H1 (cell line): ENCODE results near the gene TAF7L. TPM values are rescaled to one million over a fixed set of nuclear protein-coding genes. Genes with fewer than 3 reads are reported as not detected.

Source experiments
- CTCF ChIA-PET: fragments of 300-600 bp; sonication (Branson Sonifier 250); formaldehyde crosslinking; loops from one replicate; lab custom pipeline; 2021; ENCODE audit not compliant: partially characterized antibody; lab: Charles Lee
- POLR2A ChIA-PET: fragments of 300-600 bp; sonication (Branson Sonifier 250); formaldehyde crosslinking; loops from one replicate; lab custom pipeline; 2021; ENCODE audit warnings: inconsistent platforms; ENCODE audit not compliant: partially characterized antibody; lab: Charles Lee
- DNase-seq, 2 experiments: peaks; one replicate each; pipeline versions ENCODE4 v3.0.0 to v3.0.0-alpha.2; 2010 to 2022; ENCODE audit warnings: low spot score in 2 of 2, low read depth in 1 of 2, mixed read lengths in 1 of 2
- FAIRE-seq: peaks from 2 replicates; lab custom pipeline; 2011; peaks lifted over from hg19 to GRCh38; lab: Jason Lieb, UNC
- H2AFZ ChIP-seq: 2 replicates; pipeline ENCODE4 v1.8.1; 2012; ENCODE audit warnings: low read length, inconsistent platforms
- H2AK5ac ChIP-seq: 2 replicates; pipeline ENCODE4 v1.6.1; 2013; ENCODE audit warnings: low read depth, low read length
- H2BK120ac ChIP-seq: replicated peaks from 2 replicates; pipeline ENCODE3; 2013; ENCODE audit warnings: low read depth, low read length, inconsistent platforms
- H2BK12ac ChIP-seq: 2 replicates; pipeline ENCODE4 v1.6.1; 2013; ENCODE audit warnings: low read depth, low read length
- H2BK15ac ChIP-seq: 2 replicates; pipeline ENCODE4 v1.6.1; 2013; ENCODE audit warnings: low read length
- H2BK20ac ChIP-seq: 2 replicates; pipeline ENCODE4 v1.6.1; 2013; ENCODE audit warnings: low read length
- H2BK5ac ChIP-seq: 2 replicates; pipeline ENCODE4 v1.6.1; 2013; ENCODE audit warnings: low read depth, low read length
- H3K14ac ChIP-seq: 2 replicates; pipeline ENCODE4 v1.6.1; 2013; ENCODE audit warnings: inconsistent platforms; ENCODE audit not compliant: insufficient read length
- H3K18ac ChIP-seq: 2 replicates; pipeline ENCODE4 v1.6.1; 2013; ENCODE audit warnings: low read length; ENCODE audit errors: extremely low read depth
- H3K23ac ChIP-seq: 2 replicates; pipeline ENCODE4 v1.6.1; 2013; ENCODE audit warnings: inconsistent platforms; ENCODE audit not compliant: insufficient read length
- H3K23me2 ChIP-seq: 2 replicates; pipeline ENCODE4 v1.6.1; 2013; ENCODE audit warnings: low read depth, low read length
- H3K27ac ChIP-seq: 2 replicates; pipeline ENCODE4 v1.6.1; 2011; ENCODE audit warnings: low read depth, low read length, inconsistent platforms
- H3K27me3 ChIP-seq, 4 experiments: replicated peaks in 1 of 4; 1 replicate in 1 of 4; 2 replicates in 3 of 4; pipeline versions ENCODE4 v1.6.1 to v1.8.1; 2011 to 2013; ENCODE audit warnings: low read length in 3 of 4, mild to moderate bottlenecking in 3 of 4, inconsistent platforms in 2 of 4, mixed read lengths in 2 of 4, moderate library complexity in 1 of 4; ENCODE audit not compliant: control insufficient read depth in 3 of 4, insufficient read depth in 3 of 4; ENCODE audit errors: extremely low read depth in 1 of 4
- H3K36me3 ChIP-seq, 4 experiments: 2 replicates each; pipeline versions ENCODE4 v1.6.1 to v1.8.1; 2011 to 2013; ENCODE audit warnings: mild to moderate bottlenecking in 4 of 4, low read length in 3 of 4, moderate library complexity in 2 of 4, control low read depth in 1 of 4, inconsistent platforms in 1 of 4; ENCODE audit not compliant: insufficient read depth in 4 of 4, control insufficient read depth in 2 of 4
- H3K4ac ChIP-seq: replicated peaks from 2 replicates; pipeline ENCODE3; 2013; ENCODE audit warnings: low read length, low read depth, mixed read lengths, inconsistent platforms; ENCODE audit not compliant: insufficient read length
- H3K4me1 ChIP-seq, 4 experiments: replicated peaks in 1 of 4; 1 replicate in 1 of 4; 2 replicates in 3 of 4; pipeline versions ENCODE4 v1.6.1 to v1.8.1; 2011 to 2013; ENCODE audit warnings: low read length in 3 of 4, inconsistent platforms in 2 of 4, mixed read lengths in 1 of 4; ENCODE audit not compliant: insufficient read depth in 4 of 4, control insufficient read depth in 3 of 4
- H3K4me2 ChIP-seq, 2 experiments: 2 replicates each; pipeline versions ENCODE4 v1.6.1 to v1.8.1; 2011 to 2013; ENCODE audit warnings: low read depth in 2 of 2, low read length in 2 of 2, control low read depth in 1 of 2, inconsistent platforms in 1 of 2, mild to moderate bottlenecking in 1 of 2; ENCODE audit not compliant: insufficient read depth in 1 of 2
- H3K4me3 ChIP-seq, 4 experiments: fragments of 200-600, 300-600 bp in 1 of 4; sonication (generic), shearing (Covaris generic), sonication (Bioruptor Twin) in 1 of 4; 2 replicates each; pipeline versions ENCODE4 v1.5.1 to v1.8.1; 2011 to 2016; ENCODE audit warnings: low read length in 4 of 4, low read depth in 3 of 4, control low read depth in 2 of 4, inconsistent platforms in 2 of 4, mild to moderate bottlenecking in 2 of 4, mixed read lengths in 1 of 4, moderate library complexity in 1 of 4; ENCODE audit not compliant: insufficient read depth in 2 of 4; ENCODE audit errors: extremely low read depth in 1 of 4
- H3K56ac ChIP-seq: replicated peaks from 2 replicates; pipeline ENCODE3; 2013; ENCODE audit warnings: low read depth, mild to moderate bottlenecking, mixed read lengths, low read length, inconsistent platforms; ENCODE audit not compliant: insufficient read length
- H3K79me1 ChIP-seq: 2 replicates; pipeline ENCODE4 v1.6.1; 2013; ENCODE audit warnings: low read depth, low read length, control low read depth
- H3K79me2 ChIP-seq, 2 experiments: 2 replicates each; pipeline versions ENCODE4 v1.6.1 to v1.8.1; 2012 to 2013; ENCODE audit warnings: low read length in 2 of 2, mild to moderate bottlenecking in 2 of 2, inconsistent platforms in 1 of 2; ENCODE audit not compliant: insufficient read depth in 2 of 2, control insufficient read depth in 1 of 2
- H3K9ac ChIP-seq, 4 experiments: replicated peaks in 1 of 4; 1 replicate in 1 of 4; 2 replicates in 3 of 4; pipeline versions ENCODE4 v1.6.1 to v1.8.1; 2011 to 2013; ENCODE audit warnings: low read depth in 3 of 4, low read length in 3 of 4, control low read depth in 2 of 4, mild to moderate bottlenecking in 2 of 4, moderate library complexity in 2 of 4, inconsistent platforms in 1 of 4; ENCODE audit errors: extremely low read depth in 1 of 4
- H3K9me3 ChIP-seq, 2 experiments: 2 replicates each; pipeline versions ENCODE4 v1.6.1 to v1.8.1; 2012 to 2013; ENCODE audit warnings: mild to moderate bottlenecking in 2 of 2, moderate library complexity in 2 of 2, control low read depth in 1 of 2, inconsistent platforms in 1 of 2, low read depth in 1 of 2, low read length in 1 of 2, mixed read lengths in 1 of 2; ENCODE audit not compliant: insufficient read depth in 2 of 2
- H4K20me1 ChIP-seq, 2 experiments: replicated peaks in 1 of 2; 2 replicates each; pipeline versions ENCODE3 to v1.8.1; 2011 to 2013; ENCODE audit warnings: inconsistent platforms in 2 of 2, low read length in 2 of 2, mild to moderate bottlenecking in 1 of 2; ENCODE audit not compliant: insufficient read depth in 2 of 2, control insufficient read depth in 1 of 2
- H4K5ac ChIP-seq: 2 replicates; pipeline ENCODE4 v1.6.1; 2013; ENCODE audit warnings: low read length, low read depth, mixed read lengths, inconsistent platforms; ENCODE audit not compliant: insufficient read length
- H4K8ac ChIP-seq: 2 replicates; pipeline ENCODE4 v1.8.0; 2013; ENCODE audit warnings: mild to moderate bottlenecking, moderate library complexity, low read length, inconsistent platforms; ENCODE audit not compliant: insufficient read depth; ENCODE audit errors: extremely low read depth
- H4K91ac ChIP-seq: replicated peaks from 2 replicates; pipeline ENCODE3; 2013; ENCODE audit warnings: low read length, mixed read lengths, inconsistent platforms; ENCODE audit not compliant: insufficient read length
- ATF2 ChIP-seq: IDR thresholded peaks from 2 replicates; pipeline ENCODE4 v1.6.1; 2012; ENCODE audit warnings: low read length, inconsistent platforms
- CEBPB ChIP-seq: IDR thresholded peaks from 2 replicates; pipeline ENCODE4 v1.6.1; 2012; ENCODE audit warnings: low read depth, low read length
- CTBP2 ChIP-seq: IDR thresholded peaks from 2 replicates; pipeline ENCODE4 v1.7.0; 2011; ENCODE audit warnings: borderline replicate concordance, mild to moderate bottlenecking, moderate library complexity, mixed read lengths, low read length; ENCODE audit not compliant: insufficient read depth, insufficient read length
- GABPA ChIP-seq: IDR thresholded peaks from 2 replicates; pipeline ENCODE4 v1.6.1; 2011; ENCODE audit warnings: mild to moderate bottlenecking, low read length, moderate library complexity, borderline replicate concordance; ENCODE audit not compliant: insufficient read depth
- GTF2F1 ChIP-seq: IDR thresholded peaks from 2 replicates; pipeline ENCODE4 v1.6.1; 2012; ENCODE audit warnings: low read depth, low read length, improper control_type of control experiment, borderline replicate concordance
- RBBP5 ChIP-seq: IDR thresholded peaks from 2 replicates; pipeline ENCODE4 v1.7.1; 2012; ENCODE audit warnings: low read depth, mild to moderate bottlenecking, inconsistent platforms, low read length, moderate library complexity, borderline replicate concordance
- SIX5 ChIP-seq: IDR thresholded peaks from 2 replicates; pipeline ENCODE4 v1.6.1; 2011; ENCODE audit warnings: mild to moderate bottlenecking, low read depth, low read length
- WGBS, 2 experiments: shearing (Covaris generic) in 1 of 2; methylation state at CpG; one replicate each; pipeline versions ENCODE4 v1.1.6 to v1.1.7; 2013 to 2015; ENCODE audit warnings: low lambda C conversion rate in 2 of 2, mixed read lengths in 2 of 2, inconsistent platforms in 1 of 2, low coverage in 1 of 2, missing lambda C conversion rate in 1 of 2; ENCODE audit not compliant: insufficient replicate concordance in 2 of 2, insufficient coverage in 1 of 2, insufficient read length in 1 of 2; ENCODE audit errors: extremely low coverage in 1 of 2, missing lambda C conversion rate in 1 of 2; 5-methylcytosine and 5-hydroxymethylcytosine counted together
- polyA plus RNA-seq, 7 experiments: library from polyadenylated mRNA; depleted of rRNA in 3 of 7; stranded (reverse) in 5 of 7; unstranded in 2 of 7; fragments of >200 nt in 5 of 7; fragments of 200-250 nt in 2 of 7; gene quantifications; 1 replicate in 5 of 7; 2 replicates in 1 of 7; 4 replicates in 1 of 7; pipeline versions ENCODE4 v1.2.1 to v1.2.3, GENCODE V29; 2011 to 2013; ENCODE audit warnings: missing spikeins in 2 of 7, mixed read lengths in 2 of 7
- total RNA-seq: library from RNA; stranded (reverse); fragmentation: NEBNext Ultra II Directional; extraction: Animal tissue kit (Norgen Biotek cat#: 25700); gene quantifications from 2 replicates; pipeline ENCODE4 v1.2.1, GENCODE V29; 2021

Gene TAF7L
- total and polyA plus RNA-seq, 2 of the 8 experiments (the other 6 are each of a cell fraction or from before 2014, with no cell fraction given), result not detected

DNA sequence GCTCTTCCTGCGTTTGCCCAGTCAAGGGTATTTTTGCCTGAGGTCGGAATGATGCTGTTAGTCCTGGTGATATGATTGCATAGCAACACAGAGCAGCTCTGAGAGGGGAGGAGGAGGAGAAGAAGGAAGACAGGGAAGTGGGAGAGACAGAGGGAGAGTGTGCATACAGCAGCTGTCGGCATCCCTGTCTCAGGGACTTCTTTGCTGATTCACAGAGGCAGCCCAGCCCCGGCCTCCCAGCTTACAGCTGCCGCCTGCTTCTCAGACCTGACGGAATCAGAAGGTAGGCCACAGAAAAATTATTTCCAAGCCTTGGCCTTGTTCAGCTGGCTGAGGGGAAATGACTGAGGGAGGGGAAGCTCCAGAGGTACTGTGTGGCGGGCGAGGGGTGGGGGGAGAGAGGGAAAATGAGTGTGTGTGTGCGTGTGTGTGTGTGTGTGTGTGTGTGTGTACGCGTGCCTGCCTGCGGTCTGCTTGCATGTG is 71.2 kb downstream of the TAF7L start:
- no peak overlapping the region for H2BK5ac ChIP-seq
- no peak overlapping the region for H3K4me2 ChIP-seq
- H4K91ac ChIP-seq, result no peak overlapping the region
- H3K4me3 ChIP-seq, result no peak overlapping the region
- H3K56ac ChIP-seq, result no peak overlapping the region
- no peak overlapping the region for H2BK120ac ChIP-seq
- no peak overlapping the region for H2AK5ac ChIP-seq
- no peak overlapping the region for H3K18ac ChIP-seq
- H3K36me3 ChIP-seq, result no peaks in the 10 kb centered on the region
- 84% methylated on average over 3 of the region's 12 CpGs; no CpG with 5 or more reads in 1 of the 2 experiments for WGBS, 2 experiments
- no peak overlapping the region for H2BK15ac ChIP-seq
- H3K4me1 ChIP-seq, result peaks cover 0 to 3% (median 1%) of the 10 kb centered on the region in 4 experiments; a peak in 3 of 7 replicates
- H4K5ac ChIP-seq, result no peak overlapping the region
- no peak overlapping the region for H4K8ac ChIP-seq
- H3K27ac ChIP-seq, result no peak overlapping the region
- TF ChIP-seq CEBPB, result no peak
- no peak for TF ChIP-seq GTF2F1
- TF ChIP-seq RBBP5, result no peak
- no peak for TF ChIP-seq GABPA
- no peak for TF ChIP-seq ATF2
- TF ChIP-seq CTBP2, result no peak
- TF ChIP-seq SIX5, result no peak
- TF ChIP-seq, all 59 proteins: peak for 0
- no peaks in the 10 kb centered on the region for H3K9me3 ChIP-seq
- H3K14ac ChIP-seq, result no peak overlapping the region
- ChIA-PET POLR2A (no interaction called here), CTCF (interaction anchor here (1.5 kb wide), 1 partner anchor 9 kb away, joined by 4 read pairs; no protein-coding TSS in a partner anchor)
- H4K20me1 ChIP-seq, result no peaks in the 10 kb centered on the region
- H2BK20ac ChIP-seq, result no peak overlapping the region
- H3K4ac ChIP-seq, result no peak overlapping the region
- DNase-seq (no peak), FAIRE-seq (no peak)
- H3K23ac ChIP-seq, result no peak overlapping the region
- no peak overlapping the region for H2BK12ac ChIP-seq
- no peaks in the 10 kb centered on the region for H3K79me1 ChIP-seq
- H3K79me2 ChIP-seq, result no peaks in the 10 kb centered on the region
- no peak overlapping the region for H3K9ac ChIP-seq
- peak overlapping the region; percentile 88; the same call in 1 of the 2 replicates for H2AFZ ChIP-seq
- H3K23me2 ChIP-seq, result no peaks in the 10 kb centered on the region
- no peaks in the 10 kb centered on the region for H3K27me3 ChIP-seq
